Thyroid gland (tissue), 4 donors: ENCODE measurements around the gene TFAP2D.

Experiments used
- POLR2A ChIP-seq, 2 donors: fragments of 450-650 bp; IDR thresholded peaks; one replicate each; pipeline ENCODE4 v1.6.1; 2017; ENCODE audit warnings: antibody characterized with exemption in 2 of 2, mild to moderate bottlenecking in 2 of 2, moderate library complexity in 1 of 2
- TF ChIP-seq, protein P1 (sequence below), 6 experiments: fragments of 200-600 bp in 3 of 6; fragments of 450-650 bp in 3 of 6; sonication (generic) in 3 of 6; IDR thresholded peaks; one replicate each; pipeline ENCODE4 v1.5.1; 2016 to 2019; ENCODE audit warnings: antibody characterized with exemption in 6 of 6, mild to moderate bottlenecking in 2 of 6, inconsistent platforms in 1 of 6, moderate library complexity in 1 of 6

DNA sequence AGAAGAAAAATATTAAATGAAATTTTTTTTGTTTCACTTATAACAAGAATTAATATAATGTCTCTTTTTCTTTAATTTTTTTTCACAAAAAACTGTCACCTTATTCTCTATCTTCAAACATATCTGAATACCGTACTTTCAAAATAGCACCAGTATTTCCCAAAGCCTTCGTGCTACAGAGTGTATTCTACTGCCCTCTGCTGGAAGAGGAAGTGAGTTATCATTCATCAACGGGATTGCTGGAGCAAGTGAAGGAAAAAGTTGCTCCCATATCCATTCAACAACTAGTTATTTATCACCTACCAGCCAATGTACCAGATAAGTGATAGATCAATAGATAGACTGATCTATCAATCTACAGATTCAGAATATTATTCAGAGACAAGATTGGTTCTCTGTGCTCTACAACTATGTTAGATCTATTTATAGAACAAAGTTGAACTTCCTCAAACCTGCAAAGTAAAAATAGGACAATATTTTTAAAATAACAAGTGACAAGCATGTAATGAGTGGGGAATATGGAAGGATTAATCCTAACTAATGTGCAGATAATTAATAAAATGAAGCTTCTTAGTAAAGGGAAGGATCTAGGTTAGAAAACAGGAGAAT is 78.7 kb downstream of the TFAP2D start:
- TF ChIP-seq, protein P1, sequence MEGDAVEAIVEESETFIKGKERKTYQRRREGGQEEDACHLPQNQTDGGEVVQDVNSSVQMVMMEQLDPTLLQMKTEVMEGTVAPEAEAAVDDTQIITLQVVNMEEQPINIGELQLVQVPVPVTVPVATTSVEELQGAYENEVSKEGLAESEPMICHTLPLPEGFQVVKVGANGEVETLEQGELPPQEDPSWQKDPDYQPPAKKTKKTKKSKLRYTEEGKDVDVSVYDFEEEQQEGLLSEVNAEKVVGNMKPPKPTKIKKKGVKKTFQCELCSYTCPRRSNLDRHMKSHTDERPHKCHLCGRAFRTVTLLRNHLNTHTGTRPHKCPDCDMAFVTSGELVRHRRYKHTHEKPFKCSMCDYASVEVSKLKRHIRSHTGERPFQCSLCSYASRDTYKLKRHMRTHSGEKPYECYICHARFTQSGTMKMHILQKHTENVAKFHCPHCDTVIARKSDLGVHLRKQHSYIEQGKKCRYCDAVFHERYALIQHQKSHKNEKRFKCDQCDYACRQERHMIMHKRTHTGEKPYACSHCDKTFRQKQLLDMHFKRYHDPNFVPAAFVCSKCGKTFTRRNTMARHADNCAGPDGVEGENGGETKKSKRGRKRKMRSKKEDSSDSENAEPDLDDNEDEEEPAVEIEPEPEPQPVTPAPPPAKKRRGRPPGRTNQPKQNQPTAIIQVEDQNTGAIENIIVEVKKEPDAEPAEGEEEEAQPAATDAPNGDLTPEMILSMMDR (IDR thresholded peaks at IDR 0.05): peak in 4 of 6 experiments; percentile 22 to 79 (median 32)
- no peak for TF ChIP-seq POLR2A (IDR thresholded peaks at IDR 0.05)
